ENCODE results near the gene UBE2F. TPM values are rescaled to one million over a fixed set of nuclear protein-coding genes. Genes with fewer than 3 reads are reported as not detected.

Gene UBE2F
- polyA plus RNA-seq, 1 donor, result 44.7 TPM

- 100% methylated on average over 3 of the region's 3 CpGs for WGBS (ENCODE audit: insufficient coverage, low lambda C conversion rate)
- Histone ChIP-seq H3K27me3 (ENCODE audit: control insufficient read depth, insufficient read depth, low read length) (no peaks in the 10 kb centered on the region), H3K9me3 (ENCODE audit: control insufficient read depth, low read depth, low read length) (no peaks in the 10 kb centered on the region), H3K4me1 (ENCODE audit: control insufficient read depth, insufficient read depth, low read length) (no peaks in the 10 kb centered on the region), H3K4me3 (ENCODE audit: low read length) (no peak overlapping the region), H3K27ac (ENCODE audit: low read length) (no peak overlapping the region), H3K36me3 (ENCODE audit: control insufficient read depth, insufficient read depth, low read length) (peaks cover 40% of the 10 kb centered on the region)
- no peak for DNase-seq
Observed at GRCh38 chr2:238085899-238086298, 119.1 kb downstream of the UBE2F start.

GRCh38 chr2:238087211-238087610 lies 120.4 kb downstream of the UBE2F start:
- H3K27ac ChIP-seq (ENCODE audit: low read length), result no peak overlapping the region
- no peak for DNase-seq
- no peaks in the 10 kb centered on the region for H3K4me1 ChIP-seq (ENCODE audit: control insufficient read depth, insufficient read depth, low read length)
- H3K4me3 ChIP-seq (ENCODE audit: low read length), result no peak overlapping the region
- H3K36me3 ChIP-seq (ENCODE audit: control insufficient read depth, insufficient read depth, low read length), result peaks cover 26% of the 10 kb centered on the region
- no peaks in the 10 kb centered on the region for H3K27me3 ChIP-seq (ENCODE audit: control insufficient read depth, insufficient read depth, low read length)
- 100% methylated on average over 2 of the region's 2 CpGs for WGBS (ENCODE audit: insufficient coverage, low lambda C conversion rate)
- no peaks in the 10 kb centered on the region for H3K9me3 ChIP-seq (ENCODE audit: control insufficient read depth, low read depth, low read length)

GRCh38 chr2:238090887-238091286 lies 124.1 kb downstream of the UBE2F start:
- WGBS (ENCODE audit: insufficient coverage, low lambda C conversion rate), result 87% methylated on average over 3 of the region's 4 CpGs

GRCh38 chr2:238091436-238092060 lies 124.7 kb downstream of the UBE2F start:
- Histone ChIP-seq H3K27me3 (ENCODE audit: control insufficient read depth, insufficient read depth, low read length) (no peaks in the 10 kb centered on the region), H3K27ac (ENCODE audit: low read length) (no peak overlapping the region), H3K36me3 (ENCODE audit: control insufficient read depth, insufficient read depth, low read length) (peaks cover 12% of the 10 kb centered on the region), H3K4me3 (ENCODE audit: low read length) (no peak overlapping the region), H3K4me1 (ENCODE audit: control insufficient read depth, insufficient read depth, low read length) (no peaks in the 10 kb centered on the region), H3K9me3 (ENCODE audit: control insufficient read depth, low read depth, low read length) (no peaks in the 10 kb centered on the region)
- WGBS (ENCODE audit: insufficient coverage, low lambda C conversion rate), result no CpG with 5 or more reads among the region's 16 CpGs
- DNase-seq, result no peak

More at GRCh38 chr2:238090887-238091286, 124.1 kb downstream of the UBE2F start:
- Histone ChIP-seq H3K27ac (ENCODE audit: low read length) (no peak overlapping the region), H3K4me1 (ENCODE audit: control insufficient read depth, insufficient read depth, low read length) (no peaks in the 10 kb centered on the region), H3K27me3 (ENCODE audit: control insufficient read depth, insufficient read depth, low read length) (no peaks in the 10 kb centered on the region), H3K36me3 (ENCODE audit: control insufficient read depth, insufficient read depth, low read length) (peaks cover 10% of the 10 kb centered on the region), H3K9me3 (ENCODE audit: control insufficient read depth, low read depth, low read length) (no peaks in the 10 kb centered on the region), H3K4me3 (ENCODE audit: low read length) (no peak overlapping the region)
- DNase-seq, result no peak

Other genes starting within 250 kb of the UBE2F start
- gene RBM44, start 168.2 kb upstream of the UBE2F start, polyA plus RNA-seq, result 0.49 TPM
- 76.1 TPM for gene RAMP1, start 107.4 kb upstream of the UBE2F start, polyA plus RNA-seq
- 21.5 TPM for gene SCLY, start 94.0 kb downstream of the UBE2F start, polyA plus RNA-seq
- gene ESPNL, start 133.3 kb downstream of the UBE2F start, polyA plus RNA-seq, result 1.5 TPM
- 0.12 TPM for gene KLHL30, start 171.7 kb downstream of the UBE2F start, polyA plus RNA-seq
- gene ERFE, start 192.0 kb downstream of the UBE2F start, polyA plus RNA-seq, result 0.94 TPM
- 47.1 TPM for gene ILKAP, start 236.7 kb downstream of the UBE2F start, polyA plus RNA-seq